Hypothalamus (tissue), 51 donors: ENCODE data around the gene IFNA14.
"Not testable (repeated sequence)": the region's sequence is repeated elsewhere in the genome, so short reads cannot be mapped to it uniquely, and the experiment has no call there.

ENCODE experiments used
- DNase-seq, 51 donors: peaks; one replicate each; lab custom pipeline; 2025; lab: John Stamatoyannopoulos, UW

Gene IFNA14

DNA sequence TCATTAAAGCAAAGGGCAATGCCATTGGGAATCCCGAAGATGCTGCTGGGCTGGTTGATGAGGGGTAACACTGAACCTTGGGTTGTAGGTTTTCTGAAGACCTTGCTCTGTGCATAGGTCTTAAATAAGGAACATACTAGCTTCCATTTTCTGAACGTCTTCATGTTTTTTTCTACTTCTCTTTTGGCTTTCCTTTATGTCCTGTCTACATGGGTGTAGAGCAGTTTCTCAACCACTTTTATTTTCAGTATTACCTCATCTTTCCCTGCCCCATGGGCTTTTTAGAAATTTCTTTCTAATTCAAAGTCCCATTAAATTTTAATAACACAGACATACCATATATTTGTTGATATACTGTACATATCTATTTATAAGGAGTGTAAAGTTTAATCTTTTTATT lies at the start of gene IFNA14:
IFNA14 (minus strand) TSS at position 95 of the 400 bp plus-strand sequence; CDS start at position 25, 70 bp downstream.
- DNase-seq, result no peak

GRCh38 chr9:21287280-21287679 lies 47.5 kb upstream of the IFNA14 start:
- DNase-seq, result no peak

DNA sequence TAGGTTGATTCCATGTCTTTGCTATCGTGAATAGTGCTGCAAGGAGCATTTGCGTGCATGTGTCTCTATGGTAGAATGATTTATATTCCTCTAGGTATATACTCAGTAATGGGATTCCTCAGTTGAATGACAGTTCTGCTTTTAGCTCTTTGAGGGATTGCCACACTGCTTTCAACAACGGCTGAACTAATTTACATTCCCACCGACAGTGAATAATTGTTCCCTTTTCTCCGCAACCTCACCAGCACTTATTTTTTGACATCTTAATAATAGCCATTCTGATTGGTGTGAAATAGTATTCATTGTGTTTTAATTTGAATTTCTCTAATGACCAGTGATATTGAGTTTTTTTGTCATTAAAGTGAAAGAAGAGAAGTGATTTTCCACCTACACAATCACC lies 46.9 kb upstream of the IFNA14 start:
- DNase-seq, result no peak

DNA sequence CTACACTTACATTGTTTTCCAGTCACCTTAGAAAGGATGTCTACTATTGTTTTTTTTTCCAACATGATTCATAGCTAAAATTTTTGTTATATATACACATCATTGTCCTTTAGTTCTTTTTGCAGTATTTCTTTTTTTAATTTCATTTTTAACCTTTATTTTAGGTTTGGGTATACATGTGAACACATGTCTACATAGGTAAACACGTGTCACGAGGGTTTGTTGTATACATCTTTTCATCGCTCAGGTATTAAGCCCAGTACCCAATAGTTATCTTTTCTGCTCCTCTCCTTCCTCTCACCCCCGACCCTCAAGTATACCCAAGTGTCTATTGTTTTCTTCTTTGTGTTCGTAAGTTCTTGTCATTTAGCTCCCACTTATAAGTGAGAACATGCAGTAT lies 46.3 kb upstream of the IFNA14 start:
- DNase-seq, result no peak

DNA sequence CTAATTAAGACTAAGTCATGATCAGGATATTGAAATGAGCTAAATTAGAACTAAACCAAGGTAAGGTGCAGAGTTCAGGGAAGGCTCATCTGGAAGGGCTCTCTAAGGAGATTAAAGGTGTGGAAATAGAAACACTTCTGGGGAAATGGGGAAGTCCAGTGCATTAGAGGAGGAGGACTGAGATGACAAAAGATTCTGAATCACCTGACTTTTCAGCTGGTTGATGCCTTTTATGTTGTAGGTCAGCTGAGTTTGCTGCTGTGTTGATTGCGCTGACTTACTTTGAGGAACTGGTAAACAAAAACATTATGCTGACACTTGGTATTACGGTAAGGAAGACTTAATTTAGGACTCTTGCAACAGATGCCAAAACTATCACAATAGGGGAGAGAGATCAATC lies 41.5 kb upstream of the IFNA14 start:
- DNase-seq, result no peak

DNA sequence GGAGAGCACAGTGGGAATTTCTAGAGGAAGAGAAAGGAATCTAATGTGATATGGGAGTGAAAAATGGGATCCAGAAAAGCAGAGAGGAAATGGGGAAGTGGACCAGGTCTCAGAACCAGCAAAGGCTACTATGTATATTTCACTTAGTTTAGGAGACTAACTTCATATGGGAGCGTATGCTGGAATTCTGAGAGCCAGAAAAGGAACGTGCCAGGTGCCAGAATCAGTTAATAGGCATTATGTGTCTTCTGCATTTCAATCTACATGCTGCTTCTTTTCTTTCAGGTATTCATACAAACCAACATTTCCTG lies 28.5 kb upstream of the IFNA14 start:
- DNase-seq, result no peak

DNA sequence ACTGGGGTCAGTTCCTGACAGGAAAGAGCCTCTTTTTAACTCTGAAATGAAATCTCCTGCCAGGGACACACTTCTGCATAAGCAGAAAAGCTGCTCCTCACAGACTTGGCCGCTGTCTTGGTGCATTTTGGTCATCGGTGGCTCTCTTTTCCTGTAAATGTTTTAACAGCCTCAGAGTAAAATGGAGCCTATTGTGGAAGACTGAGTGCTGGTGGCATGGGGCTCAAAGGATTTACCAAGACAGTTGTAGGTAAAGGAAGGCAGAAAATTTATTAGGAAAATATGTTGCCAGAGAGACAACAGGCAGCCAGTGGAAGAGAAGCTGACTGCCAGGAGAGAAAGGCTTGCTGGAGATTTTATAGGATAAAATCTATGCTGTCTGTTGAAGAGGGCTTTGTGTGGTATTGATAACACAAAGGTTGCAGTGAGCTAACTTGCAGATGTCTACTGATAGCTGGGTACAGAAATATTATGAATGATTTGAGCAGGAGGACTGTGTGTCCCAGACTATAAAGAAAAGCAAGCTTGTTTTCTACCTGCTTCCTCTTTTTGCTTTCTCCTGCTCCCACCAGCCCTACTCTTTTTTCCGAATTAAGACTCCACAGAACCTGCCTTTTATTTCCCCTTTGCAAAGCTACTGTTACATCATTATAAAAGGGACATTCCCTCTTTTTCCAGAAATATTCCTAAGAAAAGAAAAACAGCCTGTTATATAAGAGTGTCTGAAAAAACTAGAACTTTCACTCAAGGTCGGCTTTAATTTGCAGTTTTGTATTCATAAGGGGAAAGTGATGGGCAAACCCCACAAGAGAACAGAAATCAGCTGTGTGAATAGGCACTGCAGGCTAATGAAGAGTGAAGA lies 27.9 kb upstream of the IFNA14 start:
- peak in 5 of 51 donors; percentile 2 to 23 (median 5) for DNase-seq

- DNase-seq, result peak in 1 of 51 donors; percentile 23
Measured at GRCh38 chr9:21266733-21267484, 27.1 kb upstream of the IFNA14 start.

DNA sequence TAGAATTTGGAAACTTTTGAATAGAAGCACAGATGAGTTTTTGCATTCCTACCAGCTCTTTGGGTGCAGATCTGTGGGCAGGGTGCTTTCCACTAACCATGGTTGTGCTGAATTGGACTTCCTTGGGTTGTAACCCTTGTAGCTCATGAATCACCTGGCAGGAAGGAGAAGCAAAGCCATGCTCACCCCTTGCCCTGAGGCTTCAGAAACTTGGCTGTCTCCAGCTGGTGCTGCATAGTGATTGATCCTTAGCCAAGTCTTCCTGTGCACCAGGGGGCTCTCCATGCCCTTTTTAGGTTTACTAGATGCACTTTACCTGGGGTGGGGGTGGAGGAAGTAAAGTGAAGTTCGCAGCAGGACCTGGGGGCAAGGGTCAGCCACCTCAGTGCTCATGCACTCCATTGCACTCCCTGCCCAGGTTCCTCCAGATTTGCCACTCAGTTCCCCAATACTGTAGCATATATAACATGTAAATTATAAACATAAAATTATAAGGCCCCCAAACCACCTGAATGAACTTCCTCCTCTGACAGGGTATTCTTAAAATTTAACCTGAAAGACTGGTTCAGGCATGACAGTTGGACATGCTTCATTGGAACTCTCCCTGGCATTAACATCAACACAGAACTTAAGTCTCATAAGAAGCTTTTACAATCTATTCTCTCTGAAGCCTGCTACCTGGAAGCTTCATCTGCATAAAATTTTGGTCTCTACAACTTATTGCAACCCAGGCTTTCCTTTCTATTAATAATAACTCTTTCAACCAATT lies 25.8 kb upstream of the IFNA14 start:
- no peak for DNase-seq

DNA sequence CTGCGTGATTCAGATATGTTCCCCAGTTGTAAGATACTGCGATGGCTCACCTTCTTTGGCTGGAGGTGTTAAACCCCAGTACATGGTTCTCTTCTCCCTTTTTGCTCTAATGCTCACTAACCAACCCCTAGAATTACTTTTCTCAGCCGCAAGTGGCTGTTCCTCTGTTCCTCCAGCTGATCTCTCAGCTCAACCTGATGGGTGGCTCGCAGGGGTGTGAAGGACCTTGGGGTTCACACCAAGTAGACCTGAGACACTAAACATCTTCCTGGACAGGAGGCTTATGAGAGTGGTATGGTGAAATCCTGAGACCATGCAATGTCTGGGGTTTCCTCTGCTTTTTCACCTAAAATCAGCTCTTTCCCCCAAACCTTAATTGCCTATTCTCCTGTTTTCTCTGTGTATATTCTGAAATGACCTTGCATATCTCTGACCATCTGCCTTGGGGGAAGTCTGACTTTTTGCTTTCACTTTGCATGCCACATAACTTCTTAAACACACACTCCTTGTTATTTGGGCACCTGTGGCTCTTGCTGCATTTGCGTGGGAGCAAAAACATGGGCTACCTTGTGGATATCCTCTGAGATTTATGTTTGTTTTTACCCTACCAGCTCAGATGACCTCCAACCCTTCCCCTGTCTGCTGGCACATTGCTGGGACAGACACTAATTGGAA lies 15.9 kb upstream of the IFNA14 start:
- no peak for DNase-seq

DNA sequence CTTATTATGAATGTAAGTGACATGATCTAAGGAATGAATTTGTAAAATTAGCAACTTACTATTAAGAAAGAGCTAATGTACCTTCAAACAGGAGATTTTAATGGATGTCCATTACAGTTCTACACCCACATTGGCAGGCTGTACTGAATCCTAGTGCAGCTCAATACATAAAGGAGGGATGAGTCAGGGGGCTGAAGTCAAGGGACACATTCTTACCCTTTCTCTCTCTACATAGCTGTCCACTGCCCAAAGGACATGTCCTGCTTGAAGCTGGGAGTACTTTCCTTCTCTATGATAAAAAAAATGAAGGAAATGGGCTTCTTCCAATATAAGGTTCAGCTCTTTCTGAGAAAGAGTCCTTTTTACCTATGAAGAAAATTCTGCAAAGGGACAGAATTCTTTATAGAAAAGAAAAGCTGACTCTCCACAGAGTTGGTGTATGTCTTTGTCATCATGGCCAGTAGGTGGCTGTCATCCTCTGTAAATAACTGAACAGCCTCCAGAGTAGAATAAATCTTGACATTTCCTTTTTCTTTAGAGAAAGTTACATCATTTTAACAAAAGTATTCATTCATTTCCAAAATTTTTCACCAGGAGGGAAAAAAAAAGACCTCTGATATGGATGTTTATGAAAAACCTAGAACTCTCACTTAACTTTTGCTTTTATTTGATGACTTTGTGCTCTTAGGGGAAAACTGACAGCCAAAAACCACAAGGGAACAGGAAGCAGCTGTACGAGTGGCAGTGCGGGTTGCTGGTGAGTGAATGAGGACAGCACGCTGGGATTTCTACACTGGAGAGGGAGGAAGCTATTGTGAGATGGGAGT lies 13.1 kb upstream of the IFNA14 start:
- DNase-seq, result peak in 13 of 51 donors; percentile 1 to 57 (median 11)

DNA sequence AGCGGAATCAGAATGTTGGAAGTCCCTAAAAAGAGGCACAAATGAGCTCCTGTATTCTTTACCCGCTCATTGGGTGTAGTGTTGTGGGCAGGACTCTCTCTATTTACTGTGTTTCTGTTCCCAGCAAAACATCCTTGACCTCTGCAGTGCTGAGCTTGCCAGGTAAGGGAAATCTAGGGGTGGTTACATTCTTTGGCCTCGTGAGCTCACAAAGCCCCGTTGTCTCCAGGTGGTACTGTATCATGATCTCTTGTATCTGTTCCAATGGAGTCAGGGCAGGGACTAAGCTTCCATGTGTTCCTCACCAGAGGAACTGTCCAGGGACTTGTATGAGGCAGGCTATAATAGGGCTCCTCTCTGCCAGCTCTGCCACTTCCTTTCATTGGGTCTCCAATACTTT lies 11.8 kb upstream of the IFNA14 start:
- no peak for DNase-seq

GRCh38 chr9:21251190-21251589 lies 11.4 kb upstream of the IFNA14 start:
- no peak for DNase-seq

GRCh38 chr9:21244836-21245235 lies 5.0 kb upstream of the IFNA14 start:
- DNase-seq, result no peak

DNA sequence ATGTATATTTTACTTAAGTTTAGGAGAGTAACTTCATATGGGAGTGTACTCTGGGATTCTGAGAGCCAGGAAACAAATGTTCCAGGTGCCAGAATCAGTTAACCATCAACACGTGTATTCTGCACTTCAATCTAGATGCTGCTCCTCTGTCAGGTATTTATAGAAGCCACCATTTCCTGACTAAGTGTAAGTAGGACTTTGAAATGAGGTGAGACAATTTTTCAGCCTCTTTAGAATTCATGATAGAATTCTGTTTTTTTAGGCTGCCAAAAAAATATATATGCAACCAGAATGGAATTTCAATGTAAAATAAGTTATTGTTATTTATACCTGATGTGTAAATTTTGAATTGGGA lies 3.5 kb downstream of the IFNA14 start:
- DNase-seq, result not testable (repeated sequence)

DNA sequence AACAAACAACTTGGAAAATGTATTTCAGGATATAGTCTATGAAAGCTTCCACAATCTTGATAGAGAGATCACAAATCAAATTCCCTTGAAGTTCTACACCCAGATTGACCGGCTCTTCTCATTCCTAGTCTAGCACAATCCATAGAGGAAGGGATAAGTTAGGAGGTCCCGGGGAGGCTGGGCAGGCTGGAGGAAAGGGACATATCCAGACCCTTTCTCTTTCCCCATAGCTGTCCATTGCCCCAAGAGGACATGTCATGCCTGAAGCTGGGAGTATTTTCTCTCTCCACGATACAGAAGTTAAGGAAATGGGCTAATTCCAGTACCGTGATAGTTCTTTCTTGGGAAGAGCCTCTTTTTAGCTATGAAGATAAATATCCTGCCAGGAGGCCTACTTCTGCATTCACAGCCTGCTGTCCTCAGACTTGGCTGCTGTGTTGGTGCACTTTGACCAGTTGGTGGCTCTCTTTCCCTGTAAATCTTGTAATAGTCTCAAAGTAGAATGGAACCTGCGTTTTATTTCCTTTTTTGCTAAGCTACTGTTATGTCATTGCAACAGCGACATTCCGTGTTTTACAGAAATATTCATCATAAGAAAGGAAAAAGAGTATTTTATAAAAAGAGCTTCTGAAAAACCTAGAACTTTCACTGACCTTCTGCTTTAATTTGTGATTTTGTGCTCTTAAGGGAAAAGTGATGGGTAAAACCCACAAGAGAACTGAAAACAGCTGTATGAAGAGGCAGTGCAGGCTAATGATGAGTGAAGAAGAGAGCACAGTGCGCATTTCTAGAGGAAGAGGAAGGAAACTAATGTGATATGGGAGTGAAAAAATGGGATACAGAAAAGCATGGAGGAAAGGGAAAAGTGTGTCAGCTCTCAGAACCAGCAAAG lies 4.1 kb downstream of the IFNA14 start:
- peak in 14 of 51 donors; percentile 1 to 22 (median 9) for DNase-seq

DNA sequence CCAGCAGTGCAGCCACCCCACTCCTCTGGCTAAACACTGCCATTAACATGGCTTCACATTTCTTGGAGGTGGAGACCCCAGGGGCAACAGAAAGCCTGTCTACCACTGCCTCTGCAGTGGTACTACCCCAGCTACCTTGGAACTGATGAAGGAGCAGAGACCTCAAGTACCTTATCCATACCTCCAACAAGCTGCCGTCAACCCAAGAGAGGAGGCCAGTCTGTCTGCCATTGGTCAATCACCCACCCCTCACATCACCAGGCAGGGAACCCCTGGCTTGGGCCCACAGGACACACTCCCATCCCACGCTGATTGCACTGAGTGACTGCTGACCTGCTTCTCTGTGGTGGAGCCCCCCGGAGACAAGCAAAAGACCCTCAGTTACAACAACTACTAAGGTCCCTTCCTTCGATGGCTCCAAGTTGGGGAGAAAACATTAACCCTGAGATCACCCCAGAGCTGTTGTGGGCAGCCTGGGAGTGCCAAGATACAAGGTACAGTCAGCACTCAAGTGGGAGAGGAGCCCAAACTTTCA lies 5.6 kb downstream of the IFNA14 start:
- DNase-seq, result no peak

GRCh38 chr9:21233258-21233657 lies 6.5 kb downstream of the IFNA14 start:
- DNase-seq, result no peak

DNA sequence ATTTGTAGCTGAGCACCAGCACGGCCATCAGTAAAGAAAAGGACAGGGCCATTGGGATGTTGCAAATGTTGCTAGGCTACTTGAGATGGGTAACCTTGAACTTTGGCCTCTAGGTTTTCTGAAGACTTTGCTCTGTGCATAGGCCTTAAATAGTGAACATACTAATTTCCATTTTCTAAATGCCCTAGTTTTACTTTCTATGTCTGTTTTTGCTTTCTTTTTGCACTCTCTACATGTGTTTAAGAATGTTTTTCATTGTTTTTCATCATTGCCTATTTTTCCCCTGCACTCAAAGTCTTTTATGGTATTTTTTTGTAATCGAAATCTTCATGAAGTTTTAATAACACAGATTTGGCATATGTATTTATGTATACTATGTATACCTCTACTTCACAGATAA lies 11.7 kb downstream of the IFNA14 start, which contains the start of gene IFNA17:
IFNA17 (minus strand) TSS at position 101 of the 400 bp plus-strand sequence; CDS start at position 52, 49 bp downstream.
- no peak for DNase-seq
